ENCODE measurements around the gene PAX3.

GRCh38 chr2:222311319-222311977 is 12.7 kb upstream of the PAX3 start:
- TF ChIP-seq, protein P1, sequence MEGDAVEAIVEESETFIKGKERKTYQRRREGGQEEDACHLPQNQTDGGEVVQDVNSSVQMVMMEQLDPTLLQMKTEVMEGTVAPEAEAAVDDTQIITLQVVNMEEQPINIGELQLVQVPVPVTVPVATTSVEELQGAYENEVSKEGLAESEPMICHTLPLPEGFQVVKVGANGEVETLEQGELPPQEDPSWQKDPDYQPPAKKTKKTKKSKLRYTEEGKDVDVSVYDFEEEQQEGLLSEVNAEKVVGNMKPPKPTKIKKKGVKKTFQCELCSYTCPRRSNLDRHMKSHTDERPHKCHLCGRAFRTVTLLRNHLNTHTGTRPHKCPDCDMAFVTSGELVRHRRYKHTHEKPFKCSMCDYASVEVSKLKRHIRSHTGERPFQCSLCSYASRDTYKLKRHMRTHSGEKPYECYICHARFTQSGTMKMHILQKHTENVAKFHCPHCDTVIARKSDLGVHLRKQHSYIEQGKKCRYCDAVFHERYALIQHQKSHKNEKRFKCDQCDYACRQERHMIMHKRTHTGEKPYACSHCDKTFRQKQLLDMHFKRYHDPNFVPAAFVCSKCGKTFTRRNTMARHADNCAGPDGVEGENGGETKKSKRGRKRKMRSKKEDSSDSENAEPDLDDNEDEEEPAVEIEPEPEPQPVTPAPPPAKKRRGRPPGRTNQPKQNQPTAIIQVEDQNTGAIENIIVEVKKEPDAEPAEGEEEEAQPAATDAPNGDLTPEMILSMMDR (IDR thresholded peaks at IDR 0.05): no peak
- no peak for TF ChIP-seq POLR2A (IDR thresholded peaks at IDR 0.05)

Data from stomach (tissue), 4 donors.